ENCODE data around the gene WBP1.
"Not testable (repeated sequence)": the region's sequence is repeated elsewhere in the genome, so short reads cannot be mapped to it uniquely, and the experiment has no call there.

WBP1 gene

GRCh38 chr2:74454654-74455511 lies 3.4 kb upstream of the WBP1 start, which contains the start of gene INO80B:
TSS of gene INO80B (plus strand) at chr2:74455087. CDS start at chr2:74455117, 30 bp downstream.
- peak; percentile 92 to 97 for DNase-seq

- peak; percentile 56 to 84 for DNase-seq
These were observed 1.1 kb upstream of the WBP1 start for GRCh38 chr2:74457129-74457548.

DNA sequence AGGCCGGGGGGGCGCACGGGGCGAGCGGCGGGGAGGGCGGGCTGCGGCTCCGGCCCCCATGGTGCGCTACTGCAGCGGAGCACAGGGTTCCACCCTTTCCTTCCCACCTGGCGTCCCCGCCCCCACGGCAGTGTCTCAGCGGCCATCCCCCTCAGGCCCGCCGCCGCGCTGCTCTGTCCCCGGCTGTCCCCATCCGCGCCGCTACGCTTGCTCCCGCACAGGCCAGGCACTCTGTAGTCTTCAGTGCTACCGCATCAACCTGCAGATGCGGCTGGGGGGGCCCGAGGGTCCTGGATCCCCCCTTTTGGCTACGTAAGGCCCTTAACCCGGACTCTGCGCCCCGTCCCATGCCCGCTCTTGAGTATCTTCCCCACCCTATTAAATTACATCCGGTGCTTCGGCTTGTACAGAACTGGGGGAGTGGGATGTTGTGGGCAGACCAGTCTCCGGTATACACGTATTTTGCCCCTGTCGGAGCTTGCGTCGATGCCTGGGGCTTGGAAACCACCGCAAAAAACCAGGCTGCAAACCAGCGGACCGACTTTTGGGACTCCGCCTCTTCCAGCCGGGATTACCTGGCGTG lies 598 bp upstream of the WBP1 start:
- peak; percentile 56 to 84 for DNase-seq

- DNase-seq: no peak
These were observed 713 bp downstream of the WBP1 start for GRCh38 chr2:74458938-74459363.

- not testable (repeated sequence) for DNase-seq
These were observed 1.4 kb downstream of the WBP1 start for GRCh38 chr2:74459503-74460118.

DNA sequence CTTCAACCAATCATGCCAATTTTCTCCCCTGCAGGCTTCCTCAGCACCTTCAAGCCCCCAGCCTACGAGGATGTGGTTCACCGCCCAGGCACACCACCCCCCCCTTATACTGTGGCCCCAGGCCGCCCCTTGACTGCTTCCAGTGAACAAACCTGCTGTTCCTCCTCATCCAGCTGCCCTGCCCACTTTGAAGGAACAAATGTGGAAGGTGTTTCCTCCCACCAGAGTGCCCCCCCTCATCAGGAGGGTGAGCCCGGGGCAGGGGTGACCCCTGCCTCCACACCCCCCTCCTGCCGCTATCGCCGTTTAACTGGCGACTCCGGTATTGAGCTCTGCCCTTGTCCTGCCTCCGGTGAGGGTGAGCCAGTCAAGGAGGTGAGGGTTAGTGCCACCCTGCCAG lies 1.9 kb downstream of the WBP1 start:
- DNase-seq: not testable (repeated sequence)

DNA sequence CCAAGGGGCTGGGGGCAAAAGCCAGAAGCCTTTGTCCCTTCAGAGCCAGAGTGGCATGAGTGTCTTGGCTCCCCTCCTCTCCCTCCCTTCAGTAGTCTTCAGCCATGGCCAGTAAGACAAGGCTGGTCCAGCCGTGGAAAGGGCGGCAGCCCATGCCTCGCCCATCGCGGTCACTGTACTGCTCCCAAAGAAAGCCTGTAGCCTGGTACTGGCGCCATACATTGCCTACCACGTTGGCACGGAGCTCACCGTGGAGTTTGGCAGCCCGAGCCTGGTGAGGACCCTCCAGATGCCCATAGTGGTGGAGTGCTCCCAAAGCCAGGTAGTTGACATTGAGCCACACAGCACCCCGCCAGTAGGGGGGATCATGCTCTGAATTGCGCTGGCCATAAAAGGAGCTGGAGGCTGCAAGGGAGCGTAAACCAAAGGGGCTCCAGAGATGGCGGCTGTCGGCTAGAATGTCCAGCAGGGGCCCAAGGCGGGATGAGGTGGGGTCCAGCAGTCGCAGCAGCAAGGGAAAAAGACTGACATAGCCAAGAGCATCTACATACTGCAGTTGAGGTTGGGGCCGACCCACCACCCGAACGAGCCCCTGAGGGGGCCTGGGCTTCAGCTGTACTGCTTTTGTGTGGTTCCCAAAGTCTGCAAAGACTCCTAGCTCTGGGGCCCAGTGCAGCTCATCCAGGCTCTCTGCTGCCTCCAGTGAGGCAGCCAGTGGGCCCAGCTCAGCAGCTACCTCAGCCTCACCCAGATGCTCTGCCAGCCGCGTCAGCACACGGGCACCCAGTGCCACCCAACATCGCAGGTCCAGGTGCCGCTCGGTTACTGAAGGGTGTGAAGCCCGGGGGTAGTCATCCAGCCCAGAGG lies 3.2 kb downstream of the WBP1 start:
- DNase-seq: peak in 1 of 2 experiments; percentile 22

DNA sequence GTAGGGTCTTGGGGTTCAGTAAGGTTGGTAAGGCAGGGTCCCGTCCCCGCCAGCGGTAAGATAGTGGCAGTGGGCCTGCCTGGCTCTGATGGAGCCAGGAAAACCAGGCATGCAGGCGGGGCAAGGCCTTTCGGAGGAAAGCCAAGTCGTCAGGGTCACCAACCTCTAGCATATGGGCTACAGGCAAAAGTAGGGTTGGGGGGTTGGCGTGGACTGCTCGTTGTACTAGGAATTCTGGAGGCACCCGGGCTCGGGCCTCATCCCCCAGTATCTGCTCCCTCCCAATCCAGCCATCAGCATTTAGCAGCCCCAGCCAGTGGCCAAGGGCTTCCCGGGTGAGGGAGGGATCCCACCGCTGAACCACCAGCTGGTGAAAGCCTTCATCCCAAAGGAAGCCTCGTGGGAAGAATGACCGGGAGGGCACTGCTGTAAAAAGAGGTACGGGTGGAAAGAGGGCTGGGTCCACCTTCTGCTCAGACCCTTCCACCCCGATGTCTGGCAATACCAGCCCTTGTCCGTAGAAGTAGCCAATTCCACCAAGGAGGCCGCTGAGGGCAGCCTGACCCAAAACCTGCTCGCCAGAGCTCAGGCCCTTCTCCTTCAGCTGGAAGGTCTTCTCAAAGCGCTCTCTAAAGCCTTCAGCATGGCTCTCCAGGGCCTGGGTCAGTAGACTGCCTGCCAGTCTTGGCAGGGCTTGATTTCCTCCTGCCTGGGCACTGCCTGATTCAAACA lies 4.0 kb downstream of the WBP1 start:
- no peak for DNase-seq

DNA sequence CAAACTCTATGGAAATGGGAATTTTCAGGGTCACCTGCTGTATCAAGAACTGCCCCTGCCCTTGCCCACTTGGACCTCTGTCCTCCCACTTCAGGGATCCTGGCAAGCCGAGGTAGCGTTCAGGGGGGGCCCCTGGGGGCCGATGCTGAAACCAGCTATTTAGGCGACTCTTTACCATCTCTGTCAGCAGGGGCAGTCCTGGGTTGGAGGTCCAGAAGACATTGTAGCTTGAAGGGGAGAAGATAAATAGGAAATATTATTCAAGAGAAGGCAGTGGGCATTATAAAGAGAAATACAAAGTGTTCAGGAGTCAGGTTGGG lies 4.5 kb downstream of the WBP1 start:
- DNase-seq: no peak

DNA sequence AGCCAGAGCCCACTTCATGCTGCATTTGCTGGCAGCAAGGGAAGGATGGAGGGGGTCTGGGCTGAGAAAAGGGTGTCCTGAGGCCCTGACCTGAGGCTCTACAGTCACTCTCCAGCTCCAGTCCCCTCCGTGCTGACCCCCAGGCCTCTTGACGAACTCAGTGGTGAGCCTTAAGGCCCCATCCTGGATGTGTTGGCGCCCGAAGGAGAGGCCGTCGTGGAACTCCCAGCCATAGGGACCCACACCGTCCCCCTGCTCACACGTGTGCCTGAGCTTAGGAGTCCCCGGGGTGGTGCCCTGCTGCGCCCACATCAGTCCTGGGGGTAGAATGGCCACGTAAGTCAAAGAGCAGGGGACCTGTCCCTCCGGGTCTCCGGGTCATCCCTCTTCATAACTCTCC lies 6.2 kb downstream of the WBP1 start:
- DNase-seq: no peak

DNA sequence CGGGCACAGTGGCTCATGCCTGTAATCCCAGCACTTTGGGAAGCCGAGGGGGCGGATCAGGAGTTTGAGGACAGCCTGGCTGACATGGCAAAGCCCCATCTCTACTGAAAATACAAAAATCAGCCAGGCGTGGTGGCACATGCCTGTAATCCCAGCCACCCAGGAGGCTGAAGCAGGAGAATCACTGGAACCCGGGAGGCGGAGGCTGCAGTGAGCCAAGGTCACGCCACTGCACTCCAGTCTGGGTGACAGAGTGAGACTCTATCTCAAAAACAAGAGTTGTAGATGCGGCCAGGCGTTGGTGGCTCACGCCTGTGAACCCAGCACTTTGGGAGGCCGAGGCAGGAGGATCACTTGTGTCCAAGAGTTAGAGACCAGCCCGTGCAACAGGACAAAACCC lies 12.5 kb downstream of the WBP1 start:
- DNase-seq: not testable (repeated sequence)

DNA sequence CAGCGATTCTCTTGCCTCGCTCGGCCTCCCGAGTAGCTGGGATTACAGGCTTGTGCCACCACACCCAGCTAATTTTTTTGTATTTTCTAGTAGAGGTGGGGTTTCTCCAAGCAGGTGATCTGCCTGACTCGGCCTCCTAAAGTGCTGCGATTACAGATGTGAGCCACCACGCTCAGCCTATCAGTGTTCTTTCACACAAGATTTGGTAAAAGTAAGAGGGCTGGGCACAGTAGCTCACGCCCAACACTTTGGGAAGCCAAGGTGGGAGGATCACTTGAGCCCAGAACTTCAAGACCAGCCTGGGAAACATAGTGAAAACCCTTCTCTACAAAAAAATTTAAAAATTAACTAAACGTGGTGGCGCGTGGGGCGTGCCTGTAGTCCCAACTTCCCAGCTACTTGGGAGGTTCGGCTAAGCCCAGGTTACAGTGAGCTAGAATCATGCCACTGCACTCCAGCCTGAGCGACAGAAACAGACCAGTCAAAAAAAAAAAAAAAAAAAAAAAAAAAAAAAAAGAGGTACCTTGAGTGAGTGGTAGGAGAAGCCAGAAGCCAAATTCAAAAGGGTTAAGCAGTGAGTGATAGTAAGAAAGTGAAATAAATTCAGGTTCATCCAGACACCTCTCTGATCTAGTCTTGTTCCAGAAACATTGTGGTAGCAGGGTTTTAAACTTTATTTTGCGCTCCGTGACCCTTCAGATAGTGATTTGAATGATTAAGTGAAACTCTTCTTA lies 13.3 kb downstream of the WBP1 start:
- no peak for DNase-seq

GRCh38 chr2:74472086-74472944 lies 14.1 kb downstream of the WBP1 start, which contains the start of gene MRPL53:
TSS of gene MRPL53 (minus strand) at chr2:74472680. CDS start at chr2:74472660, 20 bp downstream.
- peak; percentile 87 to 95 for DNase-seq

DNA sequence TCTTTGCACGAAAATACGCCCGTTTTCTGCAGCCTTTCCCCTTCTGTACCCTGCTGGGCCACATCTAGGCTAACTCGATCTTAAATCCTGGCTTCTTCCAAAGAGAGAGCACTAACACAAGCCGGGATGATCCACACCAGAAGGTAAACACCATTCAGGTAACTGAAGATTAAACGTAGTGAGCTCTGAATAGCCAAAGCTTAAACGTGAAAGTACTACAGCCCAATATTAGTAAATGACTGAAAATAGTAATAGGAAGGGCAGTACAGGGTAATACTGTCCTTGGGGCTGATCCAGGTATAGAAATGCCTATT lies 14.7 kb downstream of the WBP1 start:
- DNase-seq: no peak

DNA sequence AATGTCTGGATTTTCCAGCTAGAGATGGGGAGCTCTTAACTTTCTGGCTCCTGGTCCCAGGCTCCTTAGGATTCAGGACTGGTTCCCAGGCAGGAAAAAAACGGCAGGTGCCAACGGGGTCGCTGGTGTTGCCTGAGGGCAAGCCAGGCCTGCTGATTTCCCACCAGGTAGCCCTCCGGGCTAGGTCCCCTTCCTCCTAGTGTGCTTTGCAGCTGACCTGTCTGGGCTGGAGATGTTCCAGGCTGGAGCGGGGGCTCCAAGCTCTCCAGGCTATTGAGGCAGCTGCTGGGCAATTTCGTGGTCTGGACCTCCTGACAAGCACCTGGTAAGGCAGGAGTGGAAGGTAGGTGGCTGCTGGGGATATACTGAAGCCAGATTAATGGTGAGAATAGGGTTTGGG lies 16.2 kb downstream of the WBP1 start:
- no peak for DNase-seq

DNA sequence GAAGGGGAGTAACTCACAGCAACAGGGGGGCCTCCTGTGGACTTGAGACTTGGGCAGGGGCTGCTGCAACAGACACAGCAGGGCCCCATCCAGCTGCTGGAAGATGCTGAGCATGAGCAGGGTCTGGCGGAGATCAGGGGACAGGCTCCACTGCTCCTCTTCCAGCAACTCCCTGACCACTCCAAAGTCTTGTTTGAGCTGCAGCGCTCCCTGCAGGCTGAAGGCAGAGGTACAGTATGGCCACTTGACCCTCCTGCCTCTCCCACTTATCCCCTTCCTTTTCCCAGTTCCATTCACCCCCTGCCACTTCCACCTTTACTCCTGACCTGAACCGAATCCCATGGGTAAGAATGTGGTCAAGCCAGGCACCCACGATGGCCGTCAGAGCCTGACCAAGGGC lies 16.7 kb downstream of the WBP1 start:
- DNase-seq: peak in 1 of 2 experiments; percentile 9

GRCh38 chr2:74481431-74481830 lies 23.2 kb downstream of the WBP1 start:
- no peak for DNase-seq

GRCh38 chr2:74481961-74482800 lies 23.9 kb downstream of the WBP1 start:
- DNase-seq: peak in 1 of 2 experiments; percentile 77
